ENCODE results near the gene ADAMTS15. TPM values are rescaled to one million over a fixed set of nuclear protein-coding genes. Genes with fewer than 3 reads are reported as not detected.

Gene ADAMTS15
- total RNA-seq, 4 donors from 2014 or later: 2.5 to 11.1 (median 5.1) TPM

DNA sequence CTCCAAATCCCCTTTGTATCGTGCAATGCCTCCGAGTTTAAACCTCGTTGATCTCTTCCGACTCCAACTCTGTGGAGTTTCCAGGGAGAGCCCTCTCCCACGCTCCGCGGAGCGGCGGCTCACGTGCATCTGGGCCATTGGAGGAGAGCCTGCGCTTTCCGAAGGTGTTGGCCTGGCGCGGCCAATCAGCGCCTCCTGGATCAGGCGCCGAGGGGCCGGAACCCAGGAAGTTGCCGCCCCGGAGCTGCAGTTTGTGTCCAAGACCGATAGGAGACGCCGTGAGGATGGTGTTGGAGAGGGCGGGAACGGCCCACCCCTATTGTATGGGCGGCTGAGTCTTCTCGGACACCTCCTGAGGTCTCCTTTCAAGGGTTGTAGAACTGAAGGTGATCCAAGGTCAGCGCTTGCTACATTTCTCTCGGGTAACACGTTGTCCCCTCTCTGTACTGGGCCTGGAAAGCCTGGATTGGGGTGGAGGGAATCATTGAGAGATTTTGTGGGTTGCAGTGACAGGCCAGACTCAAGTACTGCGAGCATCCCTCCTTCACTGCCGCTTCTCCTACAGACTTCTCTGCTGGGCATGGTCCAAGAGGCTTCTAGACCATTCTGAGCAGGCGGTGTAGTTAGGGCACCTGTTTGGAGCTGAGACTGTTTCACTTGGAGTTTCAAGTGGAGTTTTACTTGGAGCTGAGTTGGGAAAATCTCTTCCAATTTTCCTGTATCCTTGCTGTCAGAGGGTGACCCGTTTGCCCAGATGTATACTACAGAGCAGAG, 1.7 kb downstream of the ADAMTS15 start:
- no peak for TF ChIP-seq POLR2A (IDR thresholded peaks at IDR 0.05)
- TF ChIP-seq, protein P1, sequence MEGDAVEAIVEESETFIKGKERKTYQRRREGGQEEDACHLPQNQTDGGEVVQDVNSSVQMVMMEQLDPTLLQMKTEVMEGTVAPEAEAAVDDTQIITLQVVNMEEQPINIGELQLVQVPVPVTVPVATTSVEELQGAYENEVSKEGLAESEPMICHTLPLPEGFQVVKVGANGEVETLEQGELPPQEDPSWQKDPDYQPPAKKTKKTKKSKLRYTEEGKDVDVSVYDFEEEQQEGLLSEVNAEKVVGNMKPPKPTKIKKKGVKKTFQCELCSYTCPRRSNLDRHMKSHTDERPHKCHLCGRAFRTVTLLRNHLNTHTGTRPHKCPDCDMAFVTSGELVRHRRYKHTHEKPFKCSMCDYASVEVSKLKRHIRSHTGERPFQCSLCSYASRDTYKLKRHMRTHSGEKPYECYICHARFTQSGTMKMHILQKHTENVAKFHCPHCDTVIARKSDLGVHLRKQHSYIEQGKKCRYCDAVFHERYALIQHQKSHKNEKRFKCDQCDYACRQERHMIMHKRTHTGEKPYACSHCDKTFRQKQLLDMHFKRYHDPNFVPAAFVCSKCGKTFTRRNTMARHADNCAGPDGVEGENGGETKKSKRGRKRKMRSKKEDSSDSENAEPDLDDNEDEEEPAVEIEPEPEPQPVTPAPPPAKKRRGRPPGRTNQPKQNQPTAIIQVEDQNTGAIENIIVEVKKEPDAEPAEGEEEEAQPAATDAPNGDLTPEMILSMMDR (IDR thresholded peaks at IDR 0.05): no peak
- intact Hi-C loops (cut with DNase I; ENCODE audit: low total_unique reads): no loop called here
- DNase-seq (ENCODE audit: low spot score in 2 of 2): peak; percentile 34 to 95
- H3K4me3 ChIP-seq (ENCODE audit: low read depth, poor library complexity, severe bottlenecking): peak overlapping the region; percentile 31
- 28 to 32% methylated on average over 34 of the region's 34 CpGs for WGBS, 2 donors

DNA sequence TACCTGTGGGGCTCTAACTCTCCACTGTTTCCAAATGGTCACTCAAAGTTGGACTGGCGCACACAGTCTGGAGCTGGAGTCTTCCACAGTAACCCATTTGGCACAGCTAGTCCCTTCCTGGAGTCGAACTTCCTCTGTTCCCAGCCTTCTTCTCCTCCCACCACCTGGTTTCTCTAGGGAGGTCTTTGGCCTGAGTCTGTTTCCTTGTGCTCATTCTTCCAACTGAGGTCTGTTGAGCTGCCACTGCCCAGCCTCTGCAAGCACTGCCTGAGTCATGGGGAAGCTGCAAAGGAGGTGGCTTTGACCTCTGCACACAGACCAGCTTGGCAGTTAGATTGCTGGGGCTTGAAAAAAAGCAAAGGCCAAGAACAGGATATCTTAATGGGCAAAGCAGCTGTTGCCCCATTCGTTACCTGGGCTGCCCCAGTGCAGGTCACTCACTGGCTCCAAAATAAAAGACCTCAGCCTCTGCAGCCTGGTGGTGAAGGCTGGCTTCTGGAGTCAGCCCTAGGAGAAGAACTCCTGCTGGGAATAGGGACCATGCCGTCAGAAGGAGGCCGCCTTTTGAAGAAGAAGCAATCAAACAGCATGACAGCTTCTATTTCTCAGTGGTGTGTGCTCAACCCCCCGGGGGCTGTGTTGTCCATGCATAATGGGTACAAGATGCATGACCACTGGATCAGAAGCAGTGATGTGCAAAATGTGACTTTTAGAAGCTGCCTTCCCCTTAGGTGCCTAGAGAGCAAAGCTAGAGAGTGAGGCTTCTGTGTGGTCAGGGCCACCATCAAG, 3.0 kb downstream of the ADAMTS15 start:
- WGBS, 2 donors: 68 to 72% methylated on average over 6 of the region's 6 CpGs
- intact Hi-C loops (cut with DNase I; ENCODE audit: low total_unique reads): no loop called here
- no peak overlapping the region for H3K4me3 ChIP-seq (ENCODE audit: low read depth, poor library complexity, severe bottlenecking)
- DNase-seq (ENCODE audit: low spot score in 2 of 2): no peak
- no peak for TF ChIP-seq POLR2A (IDR thresholded peaks at IDR 0.05)
- TF ChIP-seq, protein P1 (IDR thresholded peaks at IDR 0.05): no peak

DNA sequence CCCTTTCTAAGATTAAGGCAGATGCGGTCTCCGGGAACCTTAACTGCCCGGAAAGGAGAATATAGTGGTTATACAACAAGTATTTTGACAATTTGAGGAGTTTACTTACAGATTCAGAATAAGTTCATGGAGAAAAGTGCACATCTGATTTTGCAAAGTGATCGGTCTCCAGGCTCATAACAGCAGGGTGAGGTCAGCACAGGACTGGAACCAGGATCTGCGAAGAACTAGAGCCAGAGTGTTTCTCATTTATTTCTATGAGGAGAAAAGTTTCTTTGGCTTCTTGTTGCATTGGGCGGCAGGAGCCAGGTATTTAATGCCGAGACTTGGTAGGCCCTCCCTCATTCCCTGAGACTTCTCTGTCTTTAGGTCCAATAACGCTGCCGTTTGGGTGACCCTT, 3.7 kb downstream of the ADAMTS15 start:
- DNase-seq (ENCODE audit: low spot score in 2 of 2): no peak
- intact Hi-C loops (cut with DNase I; ENCODE audit: low total_unique reads): no loop called here
- no peak overlapping the region for H3K4me3 ChIP-seq (ENCODE audit: low read depth, poor library complexity, severe bottlenecking)
- no peak for TF ChIP-seq POLR2A (IDR thresholded peaks at IDR 0.05)
- TF ChIP-seq, protein P1 (IDR thresholded peaks at IDR 0.05): no peak
- WGBS, 2 donors: 67 to 74% methylated on average over 9 of the region's 9 CpGs

DNA sequence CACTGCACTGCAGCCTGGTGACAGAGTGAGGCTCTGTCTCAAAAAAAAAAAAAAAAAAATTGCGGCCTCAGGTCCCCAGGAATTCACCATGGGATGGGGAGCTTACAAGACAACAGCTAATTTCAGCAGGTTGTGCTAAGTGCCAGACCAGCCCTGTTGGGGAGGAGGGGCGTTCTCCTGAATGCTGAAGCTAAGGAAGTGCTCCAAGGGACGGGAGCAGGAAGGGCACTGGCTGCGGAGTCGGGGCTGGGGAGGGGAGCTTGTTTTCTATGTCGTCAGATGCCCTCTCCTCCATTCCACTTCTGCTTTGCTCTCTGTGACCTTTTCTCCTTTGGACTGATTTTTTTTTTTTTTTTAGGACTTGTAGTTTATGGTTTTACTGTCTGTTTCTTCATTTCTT, 4.5 kb downstream of the ADAMTS15 start:
- H3K4me3 ChIP-seq (ENCODE audit: low read depth, poor library complexity, severe bottlenecking): no peak overlapping the region
- intact Hi-C loops (cut with DNase I; ENCODE audit: low total_unique reads): no loop called here
- DNase-seq (ENCODE audit: low spot score in 2 of 2): no peak
- WGBS, 2 donors: 62 to 77% methylated on average over 6 of the region's 6 CpGs
- TF ChIP-seq, protein P1 (IDR thresholded peaks at IDR 0.05): no peak
- TF ChIP-seq POLR2A (IDR thresholded peaks at IDR 0.05): no peak

DNA sequence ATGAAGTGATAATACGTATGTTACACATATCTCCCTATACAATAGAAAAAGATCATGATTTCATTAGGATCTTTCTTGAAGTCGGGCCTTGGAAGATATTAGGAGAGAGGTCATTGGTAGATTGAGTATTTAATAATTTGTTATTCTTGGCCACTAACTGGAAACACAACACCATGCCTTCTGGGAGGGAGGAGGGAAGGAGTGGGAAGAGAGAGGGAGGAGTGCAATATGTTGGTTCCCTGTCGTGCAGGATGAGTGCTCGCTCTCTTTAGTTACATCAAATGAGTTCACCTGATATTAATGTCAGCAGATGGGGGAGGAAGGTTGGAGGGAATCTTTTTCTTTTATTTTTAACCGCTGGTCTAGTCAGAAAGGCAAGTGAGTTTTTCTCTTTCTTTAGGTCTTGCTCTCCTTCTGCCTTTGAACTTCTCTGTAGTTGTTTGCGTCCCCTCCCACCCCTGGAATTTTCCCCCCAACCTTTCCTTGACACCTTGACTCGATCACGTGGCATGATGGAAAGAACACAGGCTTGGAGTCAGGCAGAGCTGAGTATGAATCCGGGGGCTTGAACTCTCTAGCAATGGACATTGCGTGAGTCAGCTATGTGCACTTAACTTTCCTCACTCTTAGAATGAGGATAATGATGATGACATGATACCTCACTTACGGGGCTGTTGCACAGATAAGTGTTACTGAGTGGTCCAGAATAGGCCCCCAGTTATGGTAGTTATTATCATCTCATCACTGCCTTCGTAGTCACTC, 6.2 kb downstream of the ADAMTS15 start:
- TF ChIP-seq, protein P1 (IDR thresholded peaks at IDR 0.05): no peak
- TF ChIP-seq POLR2A (IDR thresholded peaks at IDR 0.05): no peak
- DNase-seq (ENCODE audit: low spot score in 2 of 2): no peak
- WGBS, 2 donors: 60 to 61% methylated on average over 12 of the region's 12 CpGs
- no peak overlapping the region for H3K4me3 ChIP-seq (ENCODE audit: low read depth, poor library complexity, severe bottlenecking)
- intact Hi-C loops (cut with DNase I; ENCODE audit: low total_unique reads): no loop called here

Data from lower leg skin (tissue), 4 donors.